Erythroblast (primary cell): ENCODE data around the gene HS3ST4.

Experiments used
- GATA1 ChIP-seq: IDR thresholded peaks from 2 replicates; pipeline ENCODE4 v1.6.1; 2011; ENCODE audit warnings: low read depth, mild to moderate bottlenecking, control low read depth, low read length, moderate library complexity
- POLR2A ChIP-seq: IDR thresholded peaks from 2 replicates; pipeline ENCODE4 v1.6.1; 2011; ENCODE audit warnings: mild to moderate bottlenecking, low read length

DNA sequence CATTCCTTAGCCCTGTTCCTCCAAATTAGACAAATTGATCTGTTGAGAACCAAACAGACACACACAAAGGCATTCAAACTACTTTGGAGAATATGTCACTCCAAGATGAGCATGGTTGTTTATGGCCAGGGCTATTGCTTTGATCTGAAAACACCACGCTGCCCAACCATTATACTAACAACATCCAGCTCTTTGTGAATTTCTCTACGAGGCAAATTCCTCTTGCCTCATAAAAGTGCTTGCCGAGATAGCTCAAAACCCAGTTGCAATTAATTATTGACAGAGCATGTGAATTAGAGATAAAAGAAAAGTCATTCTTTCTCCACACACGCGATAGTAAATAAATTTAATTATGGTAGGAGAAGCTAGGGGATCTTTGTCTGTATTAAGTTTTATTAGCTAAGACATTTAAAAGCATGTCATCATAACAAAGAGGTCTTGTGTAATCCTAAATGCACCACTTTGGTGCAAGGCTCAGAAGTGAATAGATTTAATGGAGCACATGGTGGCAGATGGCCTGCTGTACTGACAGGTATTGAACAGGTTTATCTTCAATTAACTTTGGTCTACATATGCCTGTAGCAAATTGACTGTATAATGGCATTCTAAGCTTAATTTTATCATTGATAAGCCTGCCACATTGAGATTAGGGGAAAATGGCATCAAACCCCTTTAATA, 441.8 kb downstream of the HS3ST4 start:
- TF ChIP-seq POLR2A: no peak
- no peak for TF ChIP-seq GATA1
